ENCODE data around the gene TSC2.

GRCh38 chr16:2064368-2064945 lies 16.7 kb downstream of the TSC2 start:
- TF ChIP-seq, protein P1, sequence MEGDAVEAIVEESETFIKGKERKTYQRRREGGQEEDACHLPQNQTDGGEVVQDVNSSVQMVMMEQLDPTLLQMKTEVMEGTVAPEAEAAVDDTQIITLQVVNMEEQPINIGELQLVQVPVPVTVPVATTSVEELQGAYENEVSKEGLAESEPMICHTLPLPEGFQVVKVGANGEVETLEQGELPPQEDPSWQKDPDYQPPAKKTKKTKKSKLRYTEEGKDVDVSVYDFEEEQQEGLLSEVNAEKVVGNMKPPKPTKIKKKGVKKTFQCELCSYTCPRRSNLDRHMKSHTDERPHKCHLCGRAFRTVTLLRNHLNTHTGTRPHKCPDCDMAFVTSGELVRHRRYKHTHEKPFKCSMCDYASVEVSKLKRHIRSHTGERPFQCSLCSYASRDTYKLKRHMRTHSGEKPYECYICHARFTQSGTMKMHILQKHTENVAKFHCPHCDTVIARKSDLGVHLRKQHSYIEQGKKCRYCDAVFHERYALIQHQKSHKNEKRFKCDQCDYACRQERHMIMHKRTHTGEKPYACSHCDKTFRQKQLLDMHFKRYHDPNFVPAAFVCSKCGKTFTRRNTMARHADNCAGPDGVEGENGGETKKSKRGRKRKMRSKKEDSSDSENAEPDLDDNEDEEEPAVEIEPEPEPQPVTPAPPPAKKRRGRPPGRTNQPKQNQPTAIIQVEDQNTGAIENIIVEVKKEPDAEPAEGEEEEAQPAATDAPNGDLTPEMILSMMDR (IDR thresholded peaks at IDR 0.05; ENCODE audit: extremely low read depth in 1 of 2, insufficient read depth in 1 of 2, low read depth in 1 of 2, low read length in 2 of 2), result no peak
- no peak for TF ChIP-seq POLR2A (IDR thresholded peaks at IDR 0.05; ENCODE audit: low read depth, low read length)

Measured in endothelial cell of umbilical vein (primary cell).